B cell (primary cell): ENCODE measurements around the gene TCN2. TPM values are rescaled to one million over a fixed set of nuclear protein-coding genes. Genes with fewer than 3 reads are reported as not detected.
"Not testable (repeated sequence)": the region's sequence is repeated elsewhere in the genome, so short reads cannot be mapped to it uniquely, and the experiment has no call there.

Experiments used
- ATAC-seq: fragments of 200-7000 bp; cut with Tn5 transposase; one replicate; pipeline ENCODE4 v1.10.0; 2021; ENCODE audit warnings: low read depth, mild to moderate bottlenecking, moderate number of reproducible peaks, moderate library complexity
- CTCF ChIA-PET: fragments of 350-600 bp; sonication (Branson Sonifier 250); formaldehyde crosslinking; loops from one replicate; lab custom pipeline; 2021; ENCODE audit warnings: antibody characterized with exemption, inconsistent platforms; lab: Charles Lee
- POLR2A ChIA-PET: fragments of 350-600 bp; sonication (Branson Sonifier 250); formaldehyde crosslinking; loops from one replicate; lab custom pipeline; 2021; ENCODE audit warnings: antibody characterized with exemption; lab: Charles Lee
- DNase-seq: peaks from one replicate; pipeline ENCODE4 v3.0.0; 2013
- H2AFZ ChIP-seq: 2 replicates; pipeline ENCODE4 v1.6.1; 2012; ENCODE audit warnings: mild to moderate bottlenecking, low read depth, low read length; ENCODE audit not compliant: insufficient read depth, poor library complexity, severe bottlenecking
- H3K27ac ChIP-seq, 2 donors: 1 replicate in 1 of 2; 2 replicates in 1 of 2; pipeline ENCODE4 v1.5.1; 2012 to 2013; ENCODE audit warnings: low read length in 2 of 2, mild to moderate bottlenecking in 2 of 2, moderate library complexity in 1 of 2
- H3K27me3 ChIP-seq, 4 experiments: fragments of 200-600 bp in 1 of 4; sonication (generic) in 1 of 4; replicated peaks in 1 of 4; 1 replicate in 2 of 4; 2 replicates in 2 of 4; pipeline versions ENCODE4 v1.6.1 to v1.7.0; 2013 to 2016; ENCODE audit warnings: low read length in 3 of 4, mild to moderate bottlenecking in 2 of 4, mixed read lengths in 1 of 4, moderate library complexity in 1 of 4; ENCODE audit not compliant: insufficient read depth in 4 of 4, control insufficient read depth in 3 of 4; ENCODE audit errors: control extremely low read depth in 1 of 4
- H3K36me3 ChIP-seq, 2 experiments: replicated peaks in 1 of 2; 1 replicate in 1 of 2; 2 replicates in 1 of 2; pipeline versions ENCODE4 v1.6.1 to v1.7.1; 2013; ENCODE audit warnings: low read length in 1 of 2; ENCODE audit not compliant: insufficient read depth in 2 of 2, control insufficient read depth in 1 of 2; ENCODE audit errors: control extremely low read depth in 1 of 2, extremely low read depth in 1 of 2
- H3K4me1 ChIP-seq, 2 donors: fragments of 200-600 bp in 1 of 2; sonication (generic) in 1 of 2; 1 replicate in 1 of 2; 2 replicates in 1 of 2; pipeline versions ENCODE4 v1.5.1 to v1.6.1; 2013 to 2017; ENCODE audit warnings: low read length in 2 of 2; ENCODE audit not compliant: control insufficient read depth in 2 of 2, insufficient read depth in 2 of 2
- H3K4me2 ChIP-seq: replicated peaks from 2 replicates; pipeline ENCODE3; 2012; ENCODE audit warnings: mild to moderate bottlenecking, low read depth, low read length; ENCODE audit not compliant: poor library complexity, severe bottlenecking
- H3K4me3 ChIP-seq, 5 experiments: fragments of 200-600 bp in 1 of 5; sonication (generic) in 1 of 5; 1 replicate in 3 of 5; 2 replicates in 2 of 5; pipeline versions ENCODE4 v1.5.1 to v1.7.0; 2011 to 2016; ENCODE audit warnings: low read length in 4 of 5, mild to moderate bottlenecking in 4 of 5, low read depth in 2 of 5, control low read depth in 1 of 5, moderate library complexity in 1 of 5; ENCODE audit not compliant: insufficient read depth in 1 of 5; ENCODE audit errors: control extremely low read depth in 1 of 5, extremely low read depth in 1 of 5
- H3K79me2 ChIP-seq: fragments of 200-600 bp; sonication (generic); one replicate; pipeline ENCODE4 v1.6.0; 2016; ENCODE audit warnings: low read length; ENCODE audit not compliant: control insufficient read depth, insufficient read depth
- H3K9ac ChIP-seq: fragments of 200-600 bp; sonication (generic); 2 replicates; pipeline ENCODE4 v1.6.1; 2017; ENCODE audit warnings: mild to moderate bottlenecking, low read length, moderate library complexity
- H3K9me3 ChIP-seq, 3 donors: one replicate each; pipeline versions ENCODE4 v1.6.1 to v1.7.1; 2013; ENCODE audit warnings: low read length in 2 of 3; ENCODE audit not compliant: control insufficient read depth in 2 of 3, insufficient read depth in 1 of 3; ENCODE audit errors: control extremely low read depth in 1 of 3
- H4K20me1 ChIP-seq: 2 replicates; pipeline ENCODE4 v1.6.0; 2012; ENCODE audit warnings: mild to moderate bottlenecking, low read length; ENCODE audit not compliant: insufficient read depth, control insufficient read depth, poor library complexity, severe bottlenecking
- H3K27ac Mint-ChIP-seq: one replicate; pipeline ENCODE4 v1.8.0; 2021; ENCODE audit warnings: mixed read lengths
- H3K27me3 Mint-ChIP-seq: one replicate; pipeline ENCODE4 v1.8.0; 2021; ENCODE audit warnings: mixed read lengths
- H3K4me1 Mint-ChIP-seq: one replicate; pipeline ENCODE4 v1.8.0; 2021; ENCODE audit warnings: mixed read lengths
- H3K4me3 Mint-ChIP-seq: one replicate; pipeline ENCODE4 v1.8.0; 2021; ENCODE audit warnings: mixed read lengths
- H3K9me3 Mint-ChIP-seq: one replicate; pipeline ENCODE4 v1.8.0; 2022; ENCODE audit warnings: mixed read lengths; ENCODE audit not compliant: insufficient read depth
- CTCF ChIP-seq: fragments of 200-600 bp; IDR thresholded peaks from one replicate; pipeline ENCODE4 v1.8.0; 2022; ENCODE audit warnings: antibody characterized with exemption, mild to moderate bottlenecking
- EZH2 ChIP-seq: IDR thresholded peaks from 2 replicates; pipeline ENCODE4 v1.6.1; 2012; ENCODE audit warnings: borderline replicate concordance, low read depth, mild to moderate bottlenecking, moderate library complexity, low read length; ENCODE audit not compliant: insufficient read depth, poor library complexity, severe bottlenecking
- WGBS: methylation state at CpG from one replicate; pipeline ENCODE4 v1.1.5; 2013; ENCODE audit warnings: missing lambda C conversion rate; ENCODE audit not compliant: insufficient coverage; 5-methylcytosine and 5-hydroxymethylcytosine counted together
- intact Hi-C: fragments of 100-400 bp; cut with micrococcal nuclease; formaldehyde crosslinking; loops from one replicate; pipeline ENCODE4 v1.10.0; 2022
- polyA plus RNA-seq: library from polyadenylated mRNA; depleted of rRNA; stranded (reverse); fragments of >200 nt; gene quantifications from 2 replicates; pipeline ENCODE4 v1.2.3, GENCODE V29; 2012
- total RNA-seq, 2 donors: library from RNA; stranded (reverse); fragments of 120-200 nt in 1 of 2; gene quantifications; 1 replicate in 1 of 2; 2 replicates in 1 of 2; pipeline versions ENCODE4 v1.2.3 to v1.2.4, GENCODE V29; 2013 to 2022

The TCN2 gene
- total and polyA plus RNA-seq, 2 donors (not counting 1 experiment from before 2014, with no cell fraction given), result 0.37 to 0.40 TPM

GRCh38 chr22:30559889-30560288, 47.1 kb upstream of the TCN2 start:
- no peak overlapping the region for H3K4me3 Mint-ChIP-seq
- 100% methylated on average over 2 of the region's 6 CpGs for WGBS
- Histone ChIP-seq H3K27ac (no peak overlapping the region), H2AFZ (no peak overlapping the region), H3K36me3 (no peaks in the 10 kb centered on the region), H3K4me2 (no peak overlapping the region), H3K4me1 (no peaks in the 10 kb centered on the region), H3K9me3 (no peaks in the 10 kb centered on the region), H3K9ac (no peak overlapping the region), H3K4me3 (no peak overlapping the region), H4K20me1 (no peaks in the 10 kb centered on the region), H3K27me3 (no peaks in the 10 kb centered on the region), H3K79me2 (no peaks in the 10 kb centered on the region)
- ChIA-PET CTCF (no interaction called here), POLR2A (no interaction called here)
- H3K9me3 Mint-ChIP-seq, result no peaks in the 10 kb centered on the region
- TF ChIP-seq EZH2, result no peak
- TF ChIP-seq CTCF, result no peak
- H3K27me3 Mint-ChIP-seq, result peaks cover 13% of the 10 kb centered on the region
- DNase-seq (no peak), ATAC-seq (no peak)
- no peaks in the 10 kb centered on the region for H3K4me1 Mint-ChIP-seq
- no peak overlapping the region for H3K27ac Mint-ChIP-seq
- intact Hi-C loops, result no loop called here

- POLR2A ChIA-PET, result interaction anchor here (0.8 kb wide), 1 partner anchor 31 kb away, joined by 3 read pairs; the partner anchor contains the start of gene PES1
- H3K27me3 ChIP-seq, CTCF ChIA-PET, H3K79me2 ChIP-seq, intact Hi-C loops, H3K27ac ChIP-seq, H3K9me3 Mint-ChIP-seq, H3K9ac ChIP-seq, DNase-seq, H3K27ac Mint-ChIP-seq, H3K4me3 ChIP-seq, H3K36me3 ChIP-seq, H3K9me3 ChIP-seq, ATAC-seq, H4K20me1 ChIP-seq, H3K4me1 ChIP-seq, H3K4me3 Mint-ChIP-seq, H2AFZ ChIP-seq, H3K4me1 Mint-ChIP-seq, H3K4me2 ChIP-seq: not testable (repeated sequence)
- WGBS, result 86% methylated on average over 10 of the region's 11 CpGs
- H3K27me3 Mint-ChIP-seq, result peaks cover 13% of the 10 kb centered on the region
Observed at GRCh38 chr22:30560643-30561202, 46.3 kb upstream of the TCN2 start.
